Body of pancreas (tissue), 4 donors: ENCODE data around the gene PEX16. TPM values are rescaled to one million over a fixed set of nuclear protein-coding genes. Genes with fewer than 3 reads are reported as not detected.

ENCODE experiments used
- ATAC-seq: fragments of 150-250 bp; one replicate; pipeline ENCODE4 v1.9.1; 2016
- DNase-seq, 4 donors: peaks; one replicate each; pipeline ENCODE4 v3.0.0-alpha.2; 2019
- H3K27ac ChIP-seq, 4 donors: fragments of 200-600 bp; sonication (generic); 1 replicate in 3 of 4; 2 replicates in 1 of 4; pipeline versions ENCODE4 v1.5.1 to v1.6.1; 2016 to 2019; ENCODE audit warnings: mild to moderate bottlenecking in 1 of 4, mixed read lengths in 1 of 4, moderate library complexity in 1 of 4
- H3K27me3 ChIP-seq, 2 donors: fragments of 200-600 bp; sonication (generic); one replicate each; pipeline ENCODE4 v1.6.0; 2016; ENCODE audit warnings: mild to moderate bottlenecking in 1 of 2
- H3K36me3 ChIP-seq, 2 donors: fragments of 200-600 bp; sonication (generic); replicated peaks in 1 of 2; 2 replicates each; pipeline ENCODE4 v1.5.1; 2016; ENCODE audit warnings: low read depth in 2 of 2; ENCODE audit not compliant: insufficient read depth in 1 of 2
- H3K4me1 ChIP-seq: fragments of 200-600 bp; sonication (generic); one replicate; pipeline ENCODE4 v1.6.0; 2016
- H3K4me3 ChIP-seq, 2 donors: fragments of 200-600 bp; sonication (generic); 1 replicate in 1 of 2; 2 replicates in 1 of 2; pipeline ENCODE4 v1.5.1; 2016 to 2019
- H3K9me3 ChIP-seq, 3 donors: fragments of 200-600 bp; sonication (generic); 1 replicate in 2 of 3; 2 replicates in 1 of 3; pipeline ENCODE4 v1.5.1; 2016
- CTCF ChIP-seq, 7 experiments: fragments of 450-650 bp in 4 of 7; fragments of 200-600 bp in 3 of 7; sonication (generic) in 3 of 7; IDR thresholded peaks; one replicate each; pipeline ENCODE4 v1.5.1; 2016 to 2019; ENCODE audit warnings: antibody characterized with exemption in 7 of 7
- POLR2A ChIP-seq, 3 donors: fragments of 450-650 bp; IDR thresholded peaks; one replicate each; pipeline ENCODE4 v1.6.1; 2016; ENCODE audit warnings: antibody characterized with exemption in 3 of 3, mild to moderate bottlenecking in 2 of 3
- WGBS, 2 donors: methylation state at CpG; one replicate each; pipeline ENCODE4 v1.1.5; 2017; 5-methylcytosine and 5-hydroxymethylcytosine counted together
- intact Hi-C: fragments of 100-400 bp; cut with DNase I; formaldehyde crosslinking; loops from one replicate; pipeline ENCODE4 v1.15.1; 2023
- total RNA-seq, 2 donors: library from RNA; depleted of rRNA; stranded (reverse); fragments of >200 nt; gene quantifications; one replicate each; pipeline ENCODE4 v1.1.0, GENCODE V29; 2016

Gene PEX16
- total RNA-seq, 2 donors from 2014 or later: 29.1 to 41.5 TPM

DNA sequence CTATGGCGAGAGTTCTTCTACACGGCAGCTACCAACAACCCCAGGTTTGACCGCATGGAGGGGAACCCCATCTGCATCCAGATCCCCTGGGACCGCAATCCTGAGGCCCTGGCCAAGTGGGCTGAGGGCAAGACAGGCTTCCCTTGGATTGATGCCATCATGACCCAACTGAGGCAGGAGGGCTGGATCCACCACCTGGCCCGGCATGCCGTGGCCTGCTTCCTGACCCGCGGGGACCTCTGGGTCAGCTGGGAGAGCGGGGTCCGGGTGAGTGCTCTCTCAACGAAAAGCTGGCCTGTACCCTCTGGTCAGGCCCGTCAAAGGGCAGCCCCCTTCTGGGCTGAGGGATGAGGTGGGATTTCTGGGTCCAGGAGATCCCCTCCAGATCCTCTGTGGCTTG, 48.1 kb downstream of the PEX16 start:
- intact Hi-C loops: no loop called here

GRCh38 chr11:45864041-45864440, 53.6 kb downstream of the PEX16 start:
- no peak for TF ChIP-seq POLR2A (IDR thresholded peaks at IDR 0.05)
- TF ChIP-seq CTCF (IDR thresholded peaks at IDR 0.05): no peak
- Histone ChIP-seq H3K27ac (no peak overlapping the region), H3K4me1 (peaks cover 16% of the 10 kb centered on the region), H3K4me3 (no peak overlapping the region), H3K9me3 (no peaks in the 10 kb centered on the region), H3K36me3 (peaks cover 11 to 36% of the 10 kb centered on the region in 2 donors), H3K27me3 (no peaks in the 10 kb centered on the region)
- DNase-seq (no peak), ATAC-seq (no peak)
- intact Hi-C loops: no loop called here

More for the DNA sequence above, 48.1 kb downstream of the PEX16 start:
- Histone ChIP-seq H3K27ac (no peak overlapping the region), H3K4me1 (no peaks in the 10 kb centered on the region), H3K27me3 (no peaks in the 10 kb centered on the region), H3K9me3 (no peaks in the 10 kb centered on the region), H3K4me3 (no peak overlapping the region), H3K36me3 (peaks cover 24 to 37% of the 10 kb centered on the region in 2 donors)
- ATAC-seq (no peak), DNase-seq (no peak)
- no peak for TF ChIP-seq CTCF (IDR thresholded peaks at IDR 0.05)
- TF ChIP-seq POLR2A (IDR thresholded peaks at IDR 0.05): no peak
- WGBS, 2 donors: 88 to 100% methylated on average over 3 to 12 of the region's 12 CpGs

DNA sequence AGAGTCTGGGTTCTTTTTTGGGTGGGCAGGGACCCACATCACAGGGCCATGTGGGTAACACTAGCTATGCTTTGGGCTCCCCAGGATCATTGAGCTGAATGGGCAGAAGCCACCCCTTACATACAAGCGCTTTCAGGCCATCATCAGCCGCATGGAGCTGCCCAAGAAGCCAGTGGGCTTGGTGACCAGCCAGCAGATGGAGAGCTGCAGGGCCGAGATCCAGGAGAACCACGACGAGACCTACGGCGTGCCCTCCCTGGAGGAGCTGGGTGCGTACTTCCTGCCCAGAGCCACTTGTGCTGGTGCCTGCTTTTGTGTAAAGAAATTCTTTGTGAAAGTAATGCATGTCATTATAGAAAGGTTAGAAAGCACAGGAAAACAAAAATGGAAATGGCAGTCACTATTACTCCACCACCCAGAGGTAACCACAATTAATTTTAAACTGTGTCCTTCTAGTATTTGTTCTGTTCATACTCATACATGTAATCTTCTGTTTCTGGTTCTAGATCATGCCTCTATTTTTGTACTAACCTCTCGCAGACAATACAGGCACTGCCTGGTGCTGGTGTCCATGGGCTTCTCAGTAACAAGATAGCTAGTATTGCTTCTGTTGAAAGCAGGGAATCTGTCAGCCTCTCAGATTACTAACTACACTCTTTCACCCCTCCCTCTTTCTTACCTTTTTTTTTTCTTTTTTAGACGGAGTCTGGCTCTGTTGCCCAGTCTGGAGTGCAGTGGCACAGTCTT, 56.7 kb downstream of the PEX16 start:
- peak overlapping the region in 2 of 4 donors; percentile 77 to 78 for H3K27ac ChIP-seq
- no peak for DNase-seq
- no peak overlapping the region for H3K4me3 ChIP-seq
- 81 to 84% methylated on average over 9 to 10 of the region's 10 CpGs for WGBS, 2 donors
- ATAC-seq: no peak
- TF ChIP-seq POLR2A (IDR thresholded peaks at IDR 0.05): no peak
- no peaks in the 10 kb centered on the region for H3K9me3 ChIP-seq
- peaks cover 11 to 29% of the 10 kb centered on the region in 2 donors for H3K36me3 ChIP-seq
- intact Hi-C loops: no loop called here
- H3K27me3 ChIP-seq: no peaks in the 10 kb centered on the region
- peaks cover 47% of the 10 kb centered on the region for H3K4me1 ChIP-seq

GRCh38 chr11:45860348-45860747, 57.3 kb downstream of the PEX16 start:
- DNase-seq: no peak
- Histone ChIP-seq H3K36me3 (peaks cover 11 to 29% of the 10 kb centered on the region in 2 donors), H3K4me1 (peaks cover 52% of the 10 kb centered on the region), H3K27ac (peak overlapping the region in 3 of 4 donors; percentile 65 to 78 (median 77)), H3K9me3 (no peaks in the 10 kb centered on the region), H3K27me3 (no peaks in the 10 kb centered on the region), H3K4me3 (no peak overlapping the region)
- 76 to 83% methylated on average over 5 of the region's 5 CpGs for WGBS, 2 donors
- intact Hi-C loops: no loop called here
- no peak for ATAC-seq
- no peak for TF ChIP-seq CTCF (IDR thresholded peaks at IDR 0.05)
- no peak for TF ChIP-seq POLR2A (IDR thresholded peaks at IDR 0.05)

Other genes with a start within 250 kb of the PEX16 start
- gene SLC35C1, start 112.7 kb downstream of the PEX16 start, total RNA-seq: 10 to 100 TPM; 11.2 to 22.7 TPM
- gene CRY2, start 70.4 kb downstream of the PEX16 start, total RNA-seq: 10 to 100 TPM; 24.6 to 65.9 TPM
- 10 to 100 TPM; 23.7 to 32.4 TPM for gene MAPK8IP1, start 32.2 kb downstream of the PEX16 start, total RNA-seq
- 1 to 10 TPM; 2.3 to 8.2 TPM for gene FREY1, start 10.6 kb downstream of the PEX16 start, total RNA-seq
- 10 to 100 TPM; 12.2 to 14.5 TPM for gene LARGE2, start 4.8 kb upstream of the PEX16 start, total RNA-seq
- gene PHF21A, start 203.6 kb upstream of the PEX16 start, total RNA-seq: 10 to 100 TPM; 11.7 to 49.4 TPM